LHCN-M2 (cell line): Measurements from ENCODE around the gene RCOR3. TPM values are rescaled to one million over a fixed set of nuclear protein-coding genes. Genes with fewer than 3 reads are reported as not detected.
A peak's percentile ranks its signal among the peaks of the same experiment; 100 is the strongest.

Experiments
- DNase-seq: peaks from one replicate; pipeline ENCODE4 v3.0.0-alpha.2; 2012; ENCODE audit warnings: low read depth
- total RNA-seq: library from RNA; depleted of rRNA; stranded (reverse); fragments of >200 nt; gene quantifications from 2 replicates; pipeline ENCODE4 v1.2.3, GENCODE V29; 2014

Gene RCOR3
- total RNA-seq, 1 experiment from 2014 or later = 32.4 TPM

DNA sequence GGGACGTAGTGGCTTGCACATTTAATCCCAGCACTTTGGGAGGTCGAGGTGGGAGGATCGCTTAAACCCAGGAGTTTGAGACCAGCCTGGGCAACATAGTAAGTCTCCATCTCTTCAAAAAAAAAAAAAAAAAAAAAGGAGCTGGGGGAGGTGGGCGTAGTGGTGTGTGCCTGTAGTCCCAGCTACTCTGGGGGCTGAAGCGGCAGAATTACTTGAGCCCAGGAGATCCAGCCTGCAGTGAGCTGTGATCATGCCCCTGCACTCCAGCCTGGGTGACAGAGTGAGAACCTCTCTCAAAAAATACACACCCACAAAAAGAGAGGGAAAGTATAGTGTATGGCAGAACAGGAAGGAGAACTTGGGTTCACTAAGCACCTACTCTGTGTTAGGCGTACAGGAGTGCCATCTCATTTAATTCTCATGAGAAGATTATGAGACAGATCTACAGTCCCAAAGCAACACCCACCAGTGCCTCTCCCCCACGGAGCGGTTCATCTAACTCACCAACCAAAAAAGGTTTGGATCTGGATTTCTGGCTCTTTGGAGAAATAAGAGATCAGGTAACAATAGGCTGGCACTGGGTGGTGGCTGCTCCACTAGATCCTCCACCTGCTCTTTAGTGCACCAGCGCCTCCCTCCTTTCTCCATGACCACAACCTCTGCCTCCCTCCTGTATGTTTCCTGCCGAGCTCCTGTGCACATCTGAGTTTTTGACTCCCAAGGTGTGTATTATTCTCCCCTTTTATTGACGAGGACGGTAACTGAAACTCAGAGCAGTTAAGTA lies 66.0 kb downstream of the RCOR3 start:
- DNase-seq = no peak

GRCh38 chr1:211326140-211326527 lies 67.0 kb downstream of the RCOR3 start:
- DNase-seq = no peak

DNA sequence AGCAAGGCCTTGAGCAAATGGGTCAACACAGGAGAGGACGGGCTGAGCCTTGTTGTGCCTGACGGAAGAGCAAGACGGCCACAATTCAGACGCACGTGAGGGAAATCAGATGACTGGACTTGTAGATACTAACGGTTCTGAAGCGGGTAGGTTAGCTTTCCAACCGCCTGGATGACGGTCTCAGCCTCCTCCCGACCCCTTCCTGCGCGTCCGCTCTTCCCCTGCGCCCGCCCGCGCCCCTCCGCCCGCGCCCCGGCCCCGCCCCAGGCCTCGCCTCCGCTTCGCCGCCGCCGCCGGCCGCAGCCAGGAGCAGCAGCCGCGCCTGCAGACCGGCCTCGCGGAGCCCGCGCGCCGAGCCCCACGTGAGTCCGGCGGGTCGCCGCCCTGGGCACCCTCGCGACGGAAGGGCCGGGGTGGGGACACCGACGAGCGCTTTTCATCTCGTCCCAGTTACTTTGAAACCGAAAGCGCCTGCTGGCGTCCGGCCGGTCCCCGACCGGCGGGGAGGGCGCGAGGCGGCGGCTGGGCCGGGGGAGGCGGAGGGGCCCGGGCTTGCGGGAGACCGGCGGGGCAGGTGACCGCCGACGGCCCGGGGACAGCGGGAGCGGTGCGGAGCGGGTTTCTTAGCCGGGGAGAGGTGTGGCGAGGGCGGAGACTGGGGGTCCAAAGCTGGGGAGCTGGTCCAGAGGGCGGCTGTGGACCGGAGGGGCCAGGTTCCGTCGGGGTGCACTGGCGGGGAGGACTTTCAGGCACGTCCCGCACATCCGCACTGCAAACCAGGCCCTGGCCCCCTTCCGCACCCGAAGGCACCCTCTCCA lies 67.6 kb downstream of the RCOR3 start, which contains the start of gene TRAF5:
TSS of gene TRAF5 (plus strand) at position 306 of the 818 bp plus-strand sequence. CDS start 26,407 bp downstream, outside the sequence.
- DNase-seq = peak; percentile 35

DNA sequence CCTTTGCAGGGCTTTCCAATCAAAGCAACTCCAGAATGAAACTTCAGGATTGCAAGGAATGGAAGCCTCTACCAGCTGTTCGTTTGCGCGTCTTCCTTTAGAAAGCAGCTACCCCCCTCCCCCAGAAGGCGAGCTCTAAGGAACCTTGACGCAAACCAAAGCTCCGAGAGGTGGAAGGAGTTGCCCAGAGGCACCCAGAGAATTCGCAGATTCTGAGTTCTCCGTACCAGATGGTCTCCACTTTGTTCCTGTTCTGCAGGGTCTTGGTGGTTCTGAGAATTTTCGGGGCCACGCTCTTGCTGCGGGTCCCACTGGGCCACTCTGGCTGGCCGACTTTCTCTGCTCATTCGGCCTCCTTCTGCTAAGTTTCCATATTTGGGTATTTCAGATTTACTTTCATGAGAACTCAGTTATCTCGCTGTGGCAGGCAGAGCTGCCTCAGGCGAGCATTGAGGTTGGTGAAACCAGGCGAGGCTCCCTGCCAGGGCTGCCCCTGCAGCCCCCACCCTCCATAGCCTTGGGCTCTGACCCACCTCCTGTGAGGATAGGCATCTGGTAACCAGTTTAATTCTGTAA lies 68.3 kb downstream of the RCOR3 start:
- DNase-seq = peak; percentile 50

GRCh38 chr1:211328084-211328694 lies 69.0 kb downstream of the RCOR3 start:
- no peak for DNase-seq

- no peak for DNase-seq
Measured at GRCh38 chr1:211328866-211329475, 69.8 kb downstream of the RCOR3 start.

DNA sequence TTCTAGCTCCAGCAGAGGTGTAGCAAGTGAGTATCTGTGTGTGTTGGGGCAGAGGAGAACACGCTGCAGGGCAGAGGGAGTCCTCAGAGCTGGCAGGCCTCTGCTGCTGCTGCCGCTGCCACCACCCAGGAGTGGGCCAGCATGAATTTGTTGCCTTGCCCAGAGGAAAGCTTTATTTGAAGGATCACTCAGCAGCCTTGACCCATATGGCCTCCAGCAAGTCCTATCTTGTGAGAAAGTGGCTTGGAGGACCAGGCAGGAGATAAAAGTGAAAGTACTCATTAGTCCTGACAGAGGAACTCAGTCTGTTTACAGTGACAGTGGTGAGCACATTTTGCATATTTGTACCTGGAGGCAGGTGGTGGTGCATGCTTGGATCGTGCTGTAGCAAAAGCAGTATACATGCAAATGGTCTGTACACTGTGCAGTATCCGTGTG lies 70.6 kb downstream of the RCOR3 start:
- DNase-seq = no peak

DNA sequence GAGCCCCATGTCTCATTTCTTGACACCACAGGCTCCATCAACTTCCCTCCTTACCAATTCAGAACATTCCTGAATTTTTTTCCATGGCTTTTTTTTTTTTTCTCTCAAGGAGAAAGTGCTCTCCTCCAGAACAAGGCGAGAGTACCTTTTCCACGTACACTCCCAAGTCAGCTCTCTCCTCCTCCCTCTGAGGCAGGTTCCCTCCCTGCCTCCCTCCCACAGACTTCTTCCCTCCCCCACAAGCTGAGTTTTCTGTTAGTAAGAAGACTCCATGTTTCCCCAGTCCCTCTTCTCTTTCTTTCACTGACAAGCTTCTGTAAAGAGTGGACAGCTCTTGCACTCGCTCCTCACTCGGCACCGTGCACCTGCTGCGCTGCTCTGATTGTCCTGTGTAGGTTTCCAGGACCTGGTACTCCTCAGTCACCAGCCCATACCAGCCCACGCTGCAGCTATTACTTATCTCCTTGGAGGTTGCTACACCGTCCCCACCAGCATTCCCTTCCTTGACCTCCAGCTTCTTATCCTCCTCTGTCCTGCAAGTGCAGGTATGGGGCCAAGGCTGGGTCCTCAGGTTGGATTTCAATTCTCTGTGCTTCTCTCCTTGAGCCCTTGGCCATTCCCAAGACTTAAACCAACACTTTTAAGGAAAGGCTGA lies 71.2 kb downstream of the RCOR3 start:
- DNase-seq = no peak

GRCh38 chr1:211331011-211331709 lies 72.0 kb downstream of the RCOR3 start:
- peak; percentile 19 for DNase-seq

DNA sequence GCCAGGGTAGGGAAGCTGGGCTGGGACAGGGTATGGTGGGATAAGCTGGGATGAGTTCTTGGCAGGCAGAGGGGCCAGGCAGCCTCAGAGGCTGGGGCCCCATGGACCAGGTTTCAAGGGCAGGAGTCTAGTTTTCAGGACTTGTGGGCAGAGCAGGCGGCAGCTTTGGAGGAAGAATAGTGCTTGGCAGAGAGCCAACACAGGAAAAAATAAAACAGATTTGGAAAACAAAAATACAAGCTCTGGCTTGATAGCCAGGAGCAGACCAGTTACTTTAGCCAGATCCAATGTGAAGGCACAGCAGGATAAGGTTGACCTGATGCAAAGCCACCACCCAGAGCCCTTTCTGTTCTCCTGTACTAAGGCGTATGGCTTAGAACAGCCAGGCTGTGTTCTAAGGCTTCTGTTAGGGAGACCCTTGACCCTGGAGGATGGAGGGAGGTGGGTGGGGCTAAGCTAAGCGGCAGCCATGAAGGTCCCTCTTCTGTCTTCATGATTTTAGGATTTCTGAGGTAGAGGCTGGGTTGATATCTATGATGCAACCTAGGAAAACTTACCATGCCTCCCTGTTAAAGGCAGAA lies 73.0 kb downstream of the RCOR3 start:
- DNase-seq = no peak

DNA sequence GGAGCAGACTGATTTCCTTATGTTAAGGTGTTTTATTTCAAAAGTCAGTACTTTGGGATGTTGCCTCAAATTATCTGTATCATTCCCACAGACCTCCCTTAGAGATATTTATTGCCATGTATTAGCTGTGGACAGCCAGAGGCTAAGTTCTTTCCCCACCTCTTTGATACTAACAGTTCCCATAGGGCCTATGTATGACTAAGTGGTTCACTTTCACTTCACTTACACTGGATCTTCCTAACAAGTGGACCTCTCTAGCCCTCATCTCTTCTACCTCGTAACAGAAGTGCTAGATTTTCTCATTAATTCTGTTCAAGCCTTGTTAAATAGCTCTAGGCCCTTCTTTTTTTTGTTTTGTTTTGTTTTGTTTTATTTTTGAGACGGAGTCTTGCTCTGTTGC lies 73.7 kb downstream of the RCOR3 start:
- no peak for DNase-seq

DNA sequence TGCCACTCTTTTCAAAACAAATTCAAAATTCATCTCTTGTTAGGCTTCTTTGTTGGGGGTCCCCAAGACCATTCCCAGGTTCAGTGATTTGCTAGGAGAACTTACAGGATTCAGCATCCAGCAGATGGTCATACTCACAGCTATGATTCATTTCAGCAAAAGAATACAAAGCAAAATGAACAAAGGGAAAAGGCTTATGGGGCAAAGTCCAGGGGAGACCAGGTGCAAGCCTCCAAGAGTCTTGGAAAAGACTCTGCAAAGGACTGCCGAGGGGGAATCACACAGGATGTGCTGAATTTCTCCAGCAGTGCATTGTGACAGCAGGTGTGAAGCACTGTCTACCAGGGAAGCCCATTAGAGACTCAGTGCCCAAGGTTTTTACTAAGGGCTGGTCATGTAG lies 74.7 kb downstream of the RCOR3 start:
- DNase-seq = no peak

- no peak for DNase-seq
Measured at GRCh38 chr1:211334986-211335385, 75.8 kb downstream of the RCOR3 start.

DNA sequence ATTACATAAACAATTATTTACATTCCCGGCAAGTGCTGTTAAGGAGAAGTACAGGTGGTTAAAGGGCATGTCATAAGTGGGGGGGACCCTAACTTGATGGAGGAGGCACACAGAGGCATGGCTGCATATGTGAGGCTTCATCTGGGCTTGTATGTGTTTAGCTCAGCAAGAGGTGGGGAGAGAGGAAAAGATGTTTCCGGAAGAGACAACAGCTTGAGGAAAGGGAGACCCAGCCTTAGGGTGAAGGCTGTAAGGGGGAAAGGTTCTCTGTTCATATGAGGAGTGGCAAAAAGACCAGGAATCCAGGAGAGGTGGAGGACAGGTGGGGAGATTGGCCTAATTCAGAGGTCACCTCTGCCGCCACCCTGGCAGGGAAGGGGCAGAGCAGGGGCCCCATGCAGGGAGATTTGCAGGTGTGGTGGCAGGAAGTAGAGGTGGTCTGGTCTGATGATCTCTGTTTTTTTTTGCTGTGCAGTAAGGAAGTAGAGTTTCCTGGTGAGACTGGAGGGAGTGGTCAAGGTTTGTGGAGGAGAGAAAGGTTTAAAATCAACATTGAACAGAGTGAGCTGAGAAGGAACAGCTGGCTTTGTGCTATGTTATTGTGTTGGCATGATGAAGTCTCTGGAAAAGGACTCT lies 76.5 kb downstream of the RCOR3 start:
- DNase-seq = no peak

DNA sequence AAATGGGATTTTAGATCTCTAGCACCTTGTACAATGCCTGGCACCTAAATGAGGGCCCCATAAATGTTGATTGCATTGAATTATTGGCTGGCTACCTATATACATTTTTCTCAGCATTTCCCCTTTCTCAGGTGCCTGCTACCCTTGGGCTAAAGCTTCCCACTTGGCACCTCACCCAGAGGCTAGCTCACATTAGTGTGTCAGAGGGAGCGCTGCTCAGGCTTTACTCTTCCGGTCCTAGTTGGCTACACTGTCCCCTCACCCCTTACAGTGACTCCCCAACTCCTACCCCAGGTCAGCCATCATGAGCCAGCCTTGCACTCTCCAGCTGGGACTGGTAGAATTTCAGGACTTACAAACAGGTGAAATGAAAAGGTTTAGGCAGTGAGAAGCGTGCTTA lies 77.0 kb downstream of the RCOR3 start:
- DNase-seq = no peak

DNA sequence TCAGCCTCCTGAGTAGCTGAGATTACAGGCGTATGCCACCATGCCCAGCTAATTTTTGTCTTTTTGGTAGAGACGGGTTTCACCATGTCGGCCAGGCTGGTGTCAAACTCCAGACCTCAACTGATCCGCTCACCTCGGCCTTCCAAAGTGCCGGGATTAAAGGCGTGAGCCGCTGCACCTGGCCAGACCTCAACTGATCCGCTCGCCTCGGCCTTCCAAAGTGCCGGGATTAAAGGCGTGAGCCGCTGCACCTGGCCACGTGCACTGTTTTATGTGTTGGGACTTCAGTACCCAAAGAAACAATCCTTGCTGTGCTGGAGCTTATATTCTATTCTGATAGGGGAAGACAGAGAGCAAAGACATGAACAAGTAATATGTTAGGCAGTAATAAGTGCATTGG lies 77.6 kb downstream of the RCOR3 start:
- no peak for DNase-seq

GRCh38 chr1:211337430-211338223 lies 78.5 kb downstream of the RCOR3 start:
- DNase-seq = no peak

DNA sequence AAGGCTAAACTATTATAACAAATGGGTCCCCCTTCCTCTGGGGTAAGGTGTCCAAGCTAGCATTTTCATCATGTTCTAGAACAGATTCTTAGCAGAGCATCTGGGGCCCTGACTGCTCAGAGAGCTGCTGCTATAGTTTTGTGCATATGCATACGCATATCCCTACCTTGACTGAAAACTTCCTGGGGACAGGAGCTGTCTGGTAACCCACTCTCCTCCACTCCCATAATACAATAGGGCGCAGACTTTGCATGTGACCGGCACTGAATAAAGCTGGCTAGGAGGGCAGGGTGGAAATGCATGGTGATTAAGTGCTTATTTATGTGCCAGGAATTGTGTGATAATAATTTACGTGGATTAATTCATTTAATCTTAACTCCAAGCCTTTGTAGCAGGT lies 79.1 kb downstream of the RCOR3 start:
- DNase-seq = no peak

GRCh38 chr1:211339631-211340041 lies 80.5 kb downstream of the RCOR3 start:
- peak; percentile 32 for DNase-seq
